Neutrophil (primary cell): ENCODE data around the gene TLK1.

ENCODE experiments used
- H3K27ac ChIP-seq: fragments of 200-600 bp; sonication (generic); 2 replicates; pipeline ENCODE4 v1.5.1; 2016; ENCODE audit warnings: mild to moderate bottlenecking, moderate library complexity
- H3K27me3 ChIP-seq: fragments of 200-600 bp; sonication (generic); 2 replicates; pipeline ENCODE4 v1.6.0; 2016; ENCODE audit warnings: mild to moderate bottlenecking
- H3K36me3 ChIP-seq: fragments of 200-600 bp; sonication (generic); 2 replicates; pipeline ENCODE4 v1.5.1; 2017
- H3K4me1 ChIP-seq, 2 experiments: fragments of 200-600 bp in 1 of 2; sonication (generic) in 1 of 2; 1 replicate in 1 of 2; 2 replicates in 1 of 2; pipeline versions ENCODE4 v1.5.1 to v1.6.1; 2013 to 2016; ENCODE audit warnings: low read depth in 1 of 2, low read length in 1 of 2, mild to moderate bottlenecking in 1 of 2, moderate library complexity in 1 of 2; ENCODE audit not compliant: control insufficient read depth in 1 of 2, insufficient read depth in 1 of 2
- H3K4me3 ChIP-seq, 2 experiments: fragments of 200-600 bp in 1 of 2; sonication (generic) in 1 of 2; 1 replicate in 1 of 2; 2 replicates in 1 of 2; pipeline ENCODE4 v1.5.1; 2013 to 2016; ENCODE audit warnings: low read depth in 1 of 2, low read length in 1 of 2, mild to moderate bottlenecking in 1 of 2, moderate library complexity in 1 of 2
- H3K9me3 ChIP-seq: fragments of 200-600 bp; sonication (generic); 2 replicates; pipeline ENCODE4 v1.5.1; 2016
- CTCF ChIP-seq: fragments of 200-600 bp; sonication (generic); IDR thresholded peaks from 2 replicates; pipeline ENCODE4 v1.5.1; 2016; ENCODE audit warnings: antibody characterized with exemption

The TLK1 gene

GRCh38 chr2:170950221-170950761 is 210.4 kb downstream of the TLK1 start:
- Histone ChIP-seq H3K27ac (peak overlapping the region; percentile 76), H3K9me3 (no peaks in the 10 kb centered on the region), H3K36me3 (peaks cover 26% of the 10 kb centered on the region), H3K4me1 (peaks cover 12 to 16% of the 10 kb centered on the region in 2 experiments), H3K27me3 (no peaks in the 10 kb centered on the region), H3K4me3 (no peak overlapping the region)
- no peak for TF ChIP-seq CTCF

GRCh38 chr2:170949415-170949814 is 211.3 kb downstream of the TLK1 start:
- Histone ChIP-seq H3K36me3 (peaks cover 20% of the 10 kb centered on the region), H3K27me3 (no peaks in the 10 kb centered on the region), H3K4me3 (no peak overlapping the region), H3K4me1 (peaks cover 12 to 16% of the 10 kb centered on the region in 2 experiments), H3K27ac (peak overlapping the region; percentile 76), H3K9me3 (no peaks in the 10 kb centered on the region)
- TF ChIP-seq CTCF: no peak

GRCh38 chr2:170944545-170944944 is 216.1 kb downstream of the TLK1 start:
- no peaks in the 10 kb centered on the region for H3K27me3 ChIP-seq
- H3K4me1 ChIP-seq: no peaks in the 10 kb centered on the region

GRCh38 chr2:170943596-170943995 is 217.1 kb downstream of the TLK1 start:
- H3K27me3 ChIP-seq: no peaks in the 10 kb centered on the region
- TF ChIP-seq CTCF: no peak
- H3K36me3 ChIP-seq: no peaks in the 10 kb centered on the region
- no peaks in the 10 kb centered on the region for H3K9me3 ChIP-seq
- no peaks in the 10 kb centered on the region for H3K4me1 ChIP-seq
- no peak overlapping the region for H3K4me3 ChIP-seq
- no peak overlapping the region for H3K27ac ChIP-seq

More at GRCh38 chr2:170944545-170944944, 216.1 kb downstream of the TLK1 start:
- Histone ChIP-seq H3K9me3 (no peaks in the 10 kb centered on the region), H3K36me3 (no peaks in the 10 kb centered on the region), H3K27ac (no peak overlapping the region), H3K4me3 (no peak overlapping the region)
- TF ChIP-seq CTCF: no peak

- Histone ChIP-seq H3K27me3 (no peaks in the 10 kb centered on the region), H3K9me3 (no peaks in the 10 kb centered on the region), H3K36me3 (no peaks in the 10 kb centered on the region), H3K27ac (no peak overlapping the region), H3K4me3 (no peak overlapping the region), H3K4me1 (no peaks in the 10 kb centered on the region)
- TF ChIP-seq CTCF: no peak
Observed at GRCh38 chr2:170943041-170943440, 217.7 kb downstream of the TLK1 start.

GRCh38 chr2:170942615-170943014 is 218.1 kb downstream of the TLK1 start:
- Histone ChIP-seq H3K27ac (no peak overlapping the region), H3K9me3 (no peaks in the 10 kb centered on the region), H3K4me3 (no peak overlapping the region), H3K27me3 (no peaks in the 10 kb centered on the region), H3K4me1 (no peaks in the 10 kb centered on the region), H3K36me3 (no peaks in the 10 kb centered on the region)
- no peak for TF ChIP-seq CTCF
